GM18526 (cell line): Measurements from ENCODE around the gene PLPPR1.

Source experiments
- POLR2A ChIP-seq: IDR thresholded peaks from 3 replicates; pipeline ENCODE4 v1.6.1; 2011; ENCODE audit not compliant: insufficient read length; ENCODE audit errors: extremely low read depth

PLPPR1 gene

GRCh38 chr9:101083448-101084202 is 55.1 kb downstream of the PLPPR1 start:
- no peak for TF ChIP-seq POLR2A

- TF ChIP-seq POLR2A = no peak
Observed at GRCh38 chr9:101087426-101087825, 58.9 kb downstream of the PLPPR1 start.

GRCh38 chr9:101092922-101093321 is 64.4 kb downstream of the PLPPR1 start:
- TF ChIP-seq POLR2A = no peak

DNA sequence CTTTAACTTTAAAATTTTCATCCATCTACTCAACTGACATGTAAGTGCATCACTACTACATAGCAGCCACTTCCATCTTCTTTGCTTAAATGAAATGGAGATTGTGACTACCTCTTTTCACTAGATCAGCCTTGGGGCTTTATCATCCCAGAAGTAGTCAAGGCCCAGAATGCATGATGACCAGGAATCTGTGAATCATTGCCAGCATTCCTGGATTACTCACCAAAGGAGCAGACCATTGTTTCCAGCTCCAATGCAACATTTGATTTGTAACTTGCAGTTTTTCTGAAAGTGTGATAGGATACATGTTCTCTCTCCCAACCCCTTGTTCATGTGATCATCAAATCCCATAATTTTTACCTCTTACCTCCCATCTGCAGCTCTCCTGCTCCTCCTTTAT is 65.1 kb downstream of the PLPPR1 start:
- no peak for TF ChIP-seq POLR2A

GRCh38 chr9:101094686-101095085 is 66.2 kb downstream of the PLPPR1 start:
- TF ChIP-seq POLR2A = no peak

DNA sequence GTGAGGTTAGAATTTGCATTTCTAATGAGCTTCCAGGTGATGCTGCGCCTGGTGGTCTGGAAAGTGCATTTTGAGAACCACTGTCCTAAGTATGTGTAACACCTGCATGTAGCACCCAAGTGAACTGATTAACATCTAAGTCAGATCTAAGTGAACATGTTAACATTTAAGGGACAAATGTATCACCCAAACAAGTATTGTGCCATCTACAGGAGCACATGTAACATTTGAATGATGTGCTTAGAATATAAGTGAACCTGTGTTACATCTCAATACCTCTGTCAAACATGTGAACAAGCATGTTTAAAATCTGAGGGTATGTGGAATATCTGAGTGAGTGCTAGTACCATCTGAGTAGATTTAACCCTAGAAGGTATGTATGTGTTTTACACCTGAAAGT is 68.7 kb downstream of the PLPPR1 start:
- TF ChIP-seq POLR2A = no peak

- no peak for TF ChIP-seq POLR2A
Observed at GRCh38 chr9:101098392-101098791, 69.9 kb downstream of the PLPPR1 start.

DNA sequence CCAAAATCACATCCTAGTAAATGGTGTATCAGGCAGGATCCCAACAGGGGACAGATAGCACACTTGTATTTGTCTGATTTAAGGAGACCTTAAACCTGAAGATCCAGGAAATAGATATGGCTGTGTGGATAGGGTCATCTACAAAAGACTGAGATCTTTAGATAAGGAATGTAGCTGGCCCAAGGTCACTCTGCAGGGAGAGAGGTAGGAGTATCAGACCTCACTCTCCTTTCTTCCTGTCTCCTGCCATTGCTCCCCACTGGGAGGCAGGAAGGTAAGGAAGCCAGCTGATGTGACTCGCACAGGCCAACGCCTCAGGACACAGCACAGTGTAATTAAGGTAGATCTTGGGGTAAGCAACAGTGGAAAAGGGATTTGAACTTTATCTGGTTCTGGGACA is 85.8 kb downstream of the PLPPR1 start:
- no peak for TF ChIP-seq POLR2A

GRCh38 chr9:101115102-101115501 is 86.6 kb downstream of the PLPPR1 start:
- TF ChIP-seq POLR2A = no peak

DNA sequence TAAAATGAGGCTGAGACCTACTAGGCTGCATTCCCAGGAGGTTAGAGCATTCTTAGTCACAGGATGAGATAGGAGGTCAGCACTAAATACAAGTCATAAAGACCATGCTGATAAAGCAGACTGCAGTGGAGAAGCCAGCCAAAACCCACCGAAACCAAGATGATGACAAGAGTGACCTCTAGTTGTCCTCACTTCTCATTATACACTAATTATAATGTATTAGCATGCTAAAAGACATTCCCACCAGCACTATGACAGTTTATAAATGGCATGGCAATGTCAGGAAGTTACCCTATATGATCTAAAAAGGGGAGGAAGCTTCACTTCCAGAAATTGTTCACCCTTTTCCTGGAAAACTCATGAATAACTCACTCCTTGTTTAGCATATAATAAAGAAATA is 88.6 kb downstream of the PLPPR1 start:
- no peak for TF ChIP-seq POLR2A

DNA sequence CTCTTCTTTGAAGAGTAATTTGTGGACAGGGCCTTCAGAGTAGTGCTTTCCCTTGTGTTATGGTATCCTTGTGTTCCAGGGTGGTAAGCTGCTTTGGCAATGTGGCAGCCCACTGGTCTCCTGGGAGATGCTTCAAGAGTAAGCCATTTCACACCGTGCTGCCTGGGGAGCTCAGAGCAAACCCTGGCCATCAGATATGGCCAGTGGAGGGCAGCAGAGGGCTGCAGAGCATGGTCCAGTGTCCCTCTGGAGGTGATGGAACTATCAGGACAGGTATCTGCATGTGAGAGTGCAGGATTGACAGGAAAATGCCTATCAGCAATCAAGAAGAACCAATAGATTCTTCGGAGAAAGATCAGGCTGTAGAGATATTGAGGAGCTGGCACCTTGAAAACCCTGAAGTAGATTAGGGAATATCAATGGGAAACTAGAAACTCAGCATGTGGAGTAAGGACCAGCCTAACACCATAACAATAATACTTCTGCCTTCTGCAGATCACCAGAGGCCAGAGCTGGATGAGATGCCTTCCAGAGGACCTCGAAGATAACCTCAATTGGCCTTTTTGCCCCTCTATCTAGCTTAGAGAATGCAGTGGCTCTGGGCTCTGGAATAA is 90.8 kb downstream of the PLPPR1 start:
- TF ChIP-seq POLR2A = no peak

GRCh38 chr9:101121836-101122399 is 93.4 kb downstream of the PLPPR1 start:
- no peak for TF ChIP-seq POLR2A

DNA sequence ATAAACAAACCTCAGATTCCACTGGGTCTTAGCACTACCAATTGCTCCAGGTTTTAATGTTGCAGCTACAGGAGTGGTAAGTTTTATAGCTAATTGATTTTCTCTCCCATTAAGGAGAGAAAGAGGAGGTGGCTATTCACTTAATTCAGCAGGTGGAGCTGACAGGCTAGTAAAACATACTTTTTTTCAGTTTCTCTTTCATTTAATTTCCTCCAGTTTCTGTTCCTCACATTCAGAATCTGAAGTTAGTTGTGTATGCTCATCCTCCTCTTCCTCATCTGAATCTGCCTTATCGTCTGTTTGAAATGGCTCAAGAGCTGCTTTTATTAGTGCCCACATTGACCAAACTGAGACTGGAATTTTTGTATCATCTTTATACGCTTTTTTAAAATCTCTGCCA is 98.0 kb downstream of the PLPPR1 start:
- TF ChIP-seq POLR2A = no peak

- TF ChIP-seq POLR2A = no peak
Observed at GRCh38 chr9:101128623-101129022, 100.1 kb downstream of the PLPPR1 start.

DNA sequence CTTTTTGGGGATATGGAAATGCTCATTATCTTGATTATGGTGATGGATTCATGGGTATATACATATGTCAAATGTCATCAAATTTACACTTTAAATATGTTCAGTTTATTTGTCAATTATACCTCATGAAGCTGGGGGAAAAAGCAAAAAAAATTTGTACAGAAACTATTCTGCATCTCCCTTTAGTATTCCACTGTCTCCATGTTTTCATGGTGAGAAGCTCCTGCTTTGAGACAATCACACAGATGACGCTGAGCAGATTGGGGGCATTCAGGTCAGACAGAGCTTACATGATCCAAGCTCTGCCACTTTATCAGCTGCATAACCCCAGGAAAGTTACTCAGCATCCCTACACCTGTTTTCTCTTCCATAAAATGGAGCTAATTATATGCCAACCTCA is 101.5 kb downstream of the PLPPR1 start:
- no peak for TF ChIP-seq POLR2A

- TF ChIP-seq POLR2A = no peak
Observed at GRCh38 chr9:101131326-101131725, 102.8 kb downstream of the PLPPR1 start.

DNA sequence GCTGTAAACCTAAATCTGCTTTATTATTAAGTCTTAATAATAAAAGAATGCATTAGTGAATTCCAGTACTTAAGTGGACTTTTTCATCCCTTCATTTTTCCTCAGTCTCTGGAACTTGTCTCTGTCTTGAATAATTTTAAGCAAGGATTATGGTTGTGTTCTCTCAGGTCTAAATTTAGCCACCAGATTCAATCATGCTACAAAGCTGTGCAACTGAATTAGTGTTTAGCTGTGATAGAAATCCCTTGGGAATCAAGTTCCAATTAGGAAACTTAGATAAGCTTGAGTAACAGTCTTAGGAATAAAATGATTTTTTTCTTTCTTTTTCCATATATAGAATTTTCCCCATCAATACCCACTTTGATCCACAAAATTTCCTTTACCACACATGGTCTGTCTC is 104.3 kb downstream of the PLPPR1 start:
- TF ChIP-seq POLR2A = no peak

- TF ChIP-seq POLR2A = no peak
Observed at GRCh38 chr9:101138509-101138908, 110.0 kb downstream of the PLPPR1 start.
